ES-I3 (cell line): ENCODE results near the gene PITPNM3.

Source experiments
- H3K36me3 ChIP-seq: 2 replicates; pipeline ENCODE4 v1.6.1; 2013; ENCODE audit warnings: mild to moderate bottlenecking, low read length, control low read depth, moderate library complexity; ENCODE audit not compliant: insufficient read depth
- H3K4me1 ChIP-seq: 2 replicates; pipeline ENCODE4 v1.6.1; 2013; ENCODE audit warnings: mild to moderate bottlenecking, control low read depth, low read length; ENCODE audit not compliant: insufficient read depth
- H3K9ac ChIP-seq: 2 replicates; pipeline ENCODE4 v1.6.1; 2013; ENCODE audit warnings: low read depth, mild to moderate bottlenecking, low read length, moderate library complexity
- H3K9me3 ChIP-seq: 2 replicates; pipeline ENCODE4 v1.6.1; 2013; ENCODE audit warnings: mild to moderate bottlenecking, low read length, moderate library complexity; ENCODE audit not compliant: control insufficient read depth, insufficient read depth

PITPNM3 gene

DNA sequence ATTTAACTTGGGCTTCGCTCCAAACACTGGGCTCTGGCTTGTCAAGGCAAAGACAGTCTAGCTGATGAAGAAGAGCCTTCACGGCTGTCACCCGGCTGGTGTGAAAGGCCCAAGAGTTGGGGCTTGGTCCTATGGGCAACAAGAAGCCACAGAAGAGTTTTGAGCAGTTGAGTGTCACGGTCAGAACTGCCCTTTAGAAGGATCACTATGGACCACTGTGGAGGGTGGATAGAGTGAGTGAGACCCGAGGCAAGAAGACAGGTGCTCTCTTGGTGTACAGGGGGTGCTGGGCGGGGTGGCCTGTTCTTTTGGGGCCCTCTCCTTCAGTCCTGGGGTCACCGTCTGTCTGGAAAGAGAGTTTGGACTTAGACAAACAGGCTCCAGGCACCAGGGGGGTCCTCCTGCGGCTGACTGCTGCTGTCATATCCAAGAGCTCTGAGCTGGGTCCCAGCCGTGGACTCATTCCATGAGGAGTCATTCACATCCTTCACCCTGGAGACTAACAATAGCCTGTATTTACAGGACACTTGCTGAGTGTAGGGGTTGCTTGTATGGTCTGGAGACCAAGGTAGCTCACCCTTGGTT is 109.7 kb downstream of the PITPNM3 start:
- H3K36me3 ChIP-seq = peaks cover 14% of the 10 kb centered on the region
- no peaks in the 10 kb centered on the region for H3K9me3 ChIP-seq
- no peak overlapping the region for H3K9ac ChIP-seq
- H3K4me1 ChIP-seq = peaks cover 3% of the 10 kb centered on the region; the same call in 1 of the 2 replicates

DNA sequence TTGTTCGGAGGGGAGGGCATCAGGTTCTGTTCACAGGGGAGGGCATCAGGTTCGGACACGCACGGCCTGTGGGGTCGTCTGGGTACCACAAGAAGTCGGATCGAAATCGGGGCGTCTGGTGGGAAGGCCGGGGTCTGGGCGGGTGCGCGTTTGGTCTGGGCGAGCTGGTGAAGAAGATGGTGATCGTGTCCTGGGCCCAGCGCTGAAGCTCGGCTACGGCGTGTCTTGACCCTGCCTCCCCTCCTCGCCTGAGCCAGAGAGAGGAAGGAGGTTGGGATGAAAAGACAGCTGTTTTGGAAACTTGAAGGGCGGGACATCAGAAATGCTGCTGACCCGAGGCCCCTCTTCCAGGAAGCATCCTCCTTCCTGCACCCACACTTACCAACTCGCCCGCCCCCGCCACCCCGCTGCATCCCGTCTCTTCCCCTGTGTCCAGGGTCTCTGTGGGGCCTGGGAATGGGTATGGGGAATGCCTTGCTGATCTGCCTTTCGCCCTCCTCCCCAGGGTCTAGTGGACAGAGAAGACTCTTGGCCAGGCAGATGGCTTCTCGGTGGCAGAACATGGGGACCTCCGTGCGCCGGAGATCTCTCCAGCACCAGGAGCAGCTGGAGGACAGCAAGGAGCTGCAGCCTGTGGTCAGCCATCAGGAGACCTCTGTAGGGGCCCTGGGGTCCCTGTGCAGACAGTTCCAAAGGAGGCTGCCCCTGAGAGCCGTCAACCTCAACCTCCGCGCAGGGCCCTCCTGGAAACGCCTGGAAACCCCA is 111.6 kb downstream of the PITPNM3 start:
- H3K36me3 ChIP-seq = peaks cover 13% of the 10 kb centered on the region
- H3K4me1 ChIP-seq = peaks cover 5% of the 10 kb centered on the region
- peak overlapping the region; percentile 81 for H3K9ac ChIP-seq
- no peaks in the 10 kb centered on the region for H3K9me3 ChIP-seq

DNA sequence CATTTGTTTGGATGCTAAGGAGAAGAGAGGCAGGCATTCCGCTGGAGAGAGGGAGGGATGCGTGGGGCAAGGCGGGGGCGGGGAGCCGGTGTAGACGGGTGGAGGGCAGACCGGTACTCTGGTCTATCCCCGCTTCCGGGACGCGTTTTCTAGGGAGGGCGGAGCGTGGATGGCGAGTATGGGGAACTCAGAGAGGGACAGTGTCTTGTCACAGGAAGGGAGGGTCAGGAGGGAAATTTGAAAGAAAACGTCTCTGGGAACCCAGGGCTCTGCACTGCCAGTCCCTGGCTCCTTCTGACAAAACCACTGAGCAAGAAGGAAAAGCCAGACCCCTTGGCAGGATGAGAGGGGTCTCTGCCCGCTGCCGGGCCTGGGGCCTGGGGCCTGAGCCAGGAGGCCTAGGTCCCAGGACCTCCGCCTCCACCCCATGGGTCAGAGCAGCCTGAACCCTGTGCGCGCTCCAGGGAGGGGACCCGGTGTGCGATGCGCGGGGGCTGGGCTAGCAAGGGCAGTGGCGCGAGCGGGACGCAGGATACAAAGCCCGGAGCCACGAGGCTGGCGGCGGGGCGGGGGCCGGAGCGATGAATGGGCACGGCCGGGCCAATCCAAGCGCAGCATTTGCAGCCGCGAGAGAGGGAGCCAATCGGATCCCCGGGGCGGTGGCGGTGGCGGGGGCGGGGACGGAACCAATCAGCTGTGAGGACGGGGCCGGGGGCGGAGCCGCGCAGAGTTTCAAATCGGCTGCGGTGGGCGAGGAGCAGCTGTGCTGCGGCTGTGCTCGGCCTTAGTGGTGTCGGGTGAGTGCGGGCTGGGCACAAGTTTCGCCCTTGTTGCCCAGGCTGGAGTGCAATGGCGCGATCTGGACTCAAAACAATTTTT is 112.4 kb downstream of the PITPNM3 start, which contains the start of gene PIMREG:
Gene PIMREG, plus strand, starts transcription at position 764 of the 879 bp plus-strand sequence. CDS start 656 bp downstream, outside the sequence.
- peaks cover 7% of the 10 kb centered on the region for H3K36me3 ChIP-seq
- H3K9me3 ChIP-seq = peaks cover 3% of the 10 kb centered on the region; the same call in 1 of the 2 replicates
- peak within 1 kb of the TSS; percentile 81 for H3K9ac ChIP-seq
- H3K4me1 ChIP-seq = peaks cover 9% of the 10 kb centered on the region

DNA sequence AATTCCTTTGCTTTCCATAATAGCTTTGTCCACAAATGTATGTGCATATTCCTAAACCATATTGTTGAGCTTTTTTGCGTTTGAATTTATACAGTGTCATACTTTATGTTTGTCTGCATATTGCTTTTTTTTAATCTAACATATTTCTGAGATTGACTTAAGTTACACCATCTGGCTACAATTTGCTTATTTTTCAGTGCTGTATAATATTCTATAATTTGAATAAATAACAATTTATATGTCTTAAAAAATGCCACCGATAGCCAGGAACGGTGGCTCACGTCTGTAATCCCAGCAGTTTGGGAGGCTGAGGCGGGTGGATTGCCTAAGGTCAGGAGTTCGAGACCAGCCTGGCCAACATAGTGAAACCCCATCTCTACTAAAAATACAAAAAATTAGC is 113.6 kb downstream of the PITPNM3 start:
- H3K4me1 ChIP-seq = peaks cover 9% of the 10 kb centered on the region

DNA sequence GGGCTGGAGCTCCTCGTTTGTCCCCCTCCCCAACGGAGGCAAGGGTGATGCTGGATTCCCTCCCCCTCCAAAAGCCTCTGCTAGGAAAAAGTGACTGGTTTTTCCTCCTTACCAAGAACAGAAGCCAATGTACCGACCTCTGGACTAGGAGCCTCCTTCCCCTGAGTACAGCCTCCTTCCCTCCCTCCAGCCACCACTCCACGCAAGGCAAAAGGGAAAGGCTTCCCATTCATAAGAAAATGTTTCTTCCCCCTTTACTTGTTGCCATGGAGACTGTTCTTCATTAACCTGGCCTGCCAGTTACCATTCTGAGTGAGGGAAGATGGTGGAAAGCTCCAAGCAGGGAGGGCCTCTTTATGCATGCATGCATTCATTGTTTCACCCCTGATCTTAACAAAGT is 116.4 kb downstream of the PITPNM3 start:
- Histone ChIP-seq H3K36me3 (no peaks in the 10 kb centered on the region), H3K9me3 (peaks cover 3% of the 10 kb centered on the region; the same call in 1 of the 2 replicates), H3K4me1 (peaks cover 11% of the 10 kb centered on the region; the same call in 1 of the 2 replicates), H3K9ac (no peak overlapping the region)

More for the DNA sequence above, 113.6 kb downstream of the PITPNM3 start:
- no peak overlapping the region for H3K9ac ChIP-seq
- H3K36me3 ChIP-seq = peaks cover 7% of the 10 kb centered on the region
- peaks cover 3% of the 10 kb centered on the region; the same call in 1 of the 2 replicates for H3K9me3 ChIP-seq

DNA sequence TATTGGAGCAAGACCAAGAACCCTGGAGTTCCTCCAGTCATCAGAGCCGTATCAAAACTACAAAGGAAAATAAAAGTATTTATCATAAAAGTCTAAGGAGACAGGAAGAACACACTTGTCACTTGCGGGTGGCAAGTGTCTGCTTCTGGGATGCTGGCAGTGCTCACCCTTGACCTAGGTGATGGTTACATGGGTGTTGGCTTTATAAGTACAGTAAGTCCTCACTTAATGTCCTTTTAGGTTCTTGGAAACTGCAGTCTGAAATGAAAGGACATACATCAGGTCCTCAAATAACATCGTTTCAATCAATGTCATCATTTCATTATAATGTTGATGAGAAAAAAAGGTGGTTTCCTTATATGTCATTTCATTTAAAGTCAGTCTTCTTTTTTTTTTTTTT is 118.4 kb downstream of the PITPNM3 start:
- Histone ChIP-seq H3K4me1 (peaks cover 11% of the 10 kb centered on the region; the same call in 1 of the 2 replicates), H3K9ac (no peak overlapping the region), H3K9me3 (peaks cover 3% of the 10 kb centered on the region; the same call in 1 of the 2 replicates), H3K36me3 (no peaks in the 10 kb centered on the region)

DNA sequence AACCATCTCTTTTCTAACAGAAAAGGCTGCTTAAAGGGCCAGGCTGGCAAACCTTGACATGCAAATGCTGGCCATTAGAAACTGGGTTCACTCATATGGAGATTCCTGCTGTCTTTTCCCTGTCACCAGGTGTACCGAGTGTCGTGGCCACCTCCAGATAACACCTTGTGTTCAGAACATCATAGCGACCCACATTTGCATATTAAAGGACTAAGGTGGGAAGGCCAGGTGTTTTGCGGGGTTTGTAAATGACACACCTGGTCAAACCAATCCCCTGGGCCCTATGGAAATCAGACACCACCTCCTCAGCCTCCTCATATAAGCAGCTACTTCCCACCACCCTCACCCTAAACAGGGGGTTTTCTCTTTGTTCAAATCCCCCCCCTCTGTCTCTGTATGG is 118.9 kb downstream of the PITPNM3 start:
- Histone ChIP-seq H3K9ac (no peak overlapping the region), H3K9me3 (peaks cover 3% of the 10 kb centered on the region; the same call in 1 of the 2 replicates), H3K4me1 (peaks cover 11% of the 10 kb centered on the region; the same call in 1 of the 2 replicates), H3K36me3 (no peaks in the 10 kb centered on the region)

DNA sequence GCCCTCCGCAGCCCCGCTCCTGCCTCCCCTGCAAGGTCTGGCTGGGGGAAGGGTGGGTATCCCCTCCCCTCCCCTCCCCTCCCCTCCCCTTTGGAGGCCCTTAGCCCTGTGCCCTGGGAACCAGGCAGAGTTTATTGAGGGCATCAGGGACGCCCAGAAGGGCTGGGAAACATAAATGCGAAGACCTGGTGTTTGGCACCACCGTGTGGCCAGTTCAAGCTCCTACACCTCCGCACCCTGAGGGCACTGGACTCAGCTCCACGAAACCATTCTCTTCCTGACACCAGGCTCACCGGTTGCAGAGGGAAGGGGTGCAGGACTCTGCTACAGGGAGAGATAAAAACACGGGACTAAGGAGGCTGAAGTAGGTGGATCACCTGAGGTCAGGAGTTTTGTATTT is 120.4 kb downstream of the PITPNM3 start:
- H3K9ac ChIP-seq = no peak overlapping the region
- H3K4me1 ChIP-seq = peaks cover 11% of the 10 kb centered on the region; the same call in 1 of the 2 replicates
- peaks cover 4% of the 10 kb centered on the region; the same call in 1 of the 2 replicates for H3K9me3 ChIP-seq
- H3K36me3 ChIP-seq = no peaks in the 10 kb centered on the region

DNA sequence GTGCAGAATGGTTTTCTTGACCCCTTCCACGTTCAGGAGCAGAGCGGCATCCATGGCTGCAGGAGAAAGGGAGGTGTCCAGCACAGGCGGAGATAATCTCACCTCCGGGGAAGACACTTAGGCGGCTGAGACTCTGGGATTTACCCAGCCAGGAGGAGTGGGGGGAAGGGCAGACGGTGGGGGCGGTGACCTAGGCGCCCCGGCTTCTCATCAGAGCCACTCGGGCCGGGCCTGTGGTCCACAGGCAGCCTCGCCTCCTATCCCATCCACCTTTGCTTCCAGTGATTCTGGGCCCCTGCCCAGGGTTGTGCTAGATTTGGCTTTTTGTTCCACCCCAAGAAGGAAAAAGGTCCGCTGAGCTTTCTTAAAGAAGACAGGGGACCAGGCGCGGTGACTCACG is 121.3 kb downstream of the PITPNM3 start, which contains the start of gene AIPL1:
Gene AIPL1, minus strand, starts transcription at position 71 of the 400 bp plus-strand sequence. Its CDS starts 17 bp downstream, at position 54.
- no peak within 1 kb of the TSS for H3K9ac ChIP-seq
- H3K4me1 ChIP-seq = peaks cover 9% of the 10 kb centered on the region; the same call in 1 of the 2 replicates
- H3K36me3 ChIP-seq = no peaks in the 10 kb centered on the region
- peaks cover 9% of the 10 kb centered on the region; the same call in 1 of the 2 replicates for H3K9me3 ChIP-seq

DNA sequence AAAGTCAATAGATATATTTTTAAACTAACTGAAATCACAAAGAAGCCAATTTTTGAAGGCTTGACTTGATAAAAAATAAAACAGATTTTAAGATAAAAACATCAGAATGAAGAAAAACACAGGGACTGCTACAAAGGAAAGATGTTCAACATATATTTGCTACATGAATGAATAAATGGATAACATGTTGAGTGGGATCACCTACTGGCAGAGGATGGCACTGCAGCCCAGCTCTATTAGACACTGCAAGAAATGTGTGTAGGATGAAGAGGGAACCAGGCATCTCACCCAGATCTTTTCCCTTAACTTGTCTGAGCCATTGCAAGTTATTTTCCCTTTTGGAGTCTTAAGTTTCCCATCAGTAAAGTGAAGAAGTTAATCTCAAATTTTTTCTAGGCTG is 125.6 kb downstream of the PITPNM3 start:
- no peaks in the 10 kb centered on the region for H3K4me1 ChIP-seq
- no peaks in the 10 kb centered on the region for H3K36me3 ChIP-seq
- 0 out of 2 replicates have a peak, but pooled peaks cover 6% of the 10 kb centered on the region for H3K9me3 ChIP-seq
- no peak overlapping the region for H3K9ac ChIP-seq

DNA sequence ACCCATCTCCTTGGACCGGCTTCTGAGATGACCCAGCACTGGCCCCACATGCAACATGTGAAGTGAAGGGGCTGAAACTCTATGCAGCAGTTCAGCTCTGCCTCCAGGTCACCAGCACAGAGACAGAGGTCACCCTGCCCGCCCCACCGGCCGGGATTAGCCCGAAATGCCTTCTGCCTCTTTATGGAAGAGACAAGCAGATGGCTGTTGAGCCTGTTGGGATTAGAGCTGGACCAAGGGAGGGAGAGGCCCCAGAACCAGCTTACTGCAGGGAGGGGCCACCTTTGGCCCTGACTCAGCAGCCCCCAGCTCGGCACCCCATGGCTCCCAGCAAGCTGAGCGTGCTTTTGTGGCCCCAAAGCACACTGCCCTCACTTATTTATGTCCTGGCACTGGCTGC is 127.1 kb downstream of the PITPNM3 start:
- Histone ChIP-seq H3K9me3 (0 out of 2 replicates have a peak, but pooled peaks cover 6% of the 10 kb centered on the region), H3K9ac (no peak overlapping the region), H3K4me1 (no peaks in the 10 kb centered on the region), H3K36me3 (no peaks in the 10 kb centered on the region)

DNA sequence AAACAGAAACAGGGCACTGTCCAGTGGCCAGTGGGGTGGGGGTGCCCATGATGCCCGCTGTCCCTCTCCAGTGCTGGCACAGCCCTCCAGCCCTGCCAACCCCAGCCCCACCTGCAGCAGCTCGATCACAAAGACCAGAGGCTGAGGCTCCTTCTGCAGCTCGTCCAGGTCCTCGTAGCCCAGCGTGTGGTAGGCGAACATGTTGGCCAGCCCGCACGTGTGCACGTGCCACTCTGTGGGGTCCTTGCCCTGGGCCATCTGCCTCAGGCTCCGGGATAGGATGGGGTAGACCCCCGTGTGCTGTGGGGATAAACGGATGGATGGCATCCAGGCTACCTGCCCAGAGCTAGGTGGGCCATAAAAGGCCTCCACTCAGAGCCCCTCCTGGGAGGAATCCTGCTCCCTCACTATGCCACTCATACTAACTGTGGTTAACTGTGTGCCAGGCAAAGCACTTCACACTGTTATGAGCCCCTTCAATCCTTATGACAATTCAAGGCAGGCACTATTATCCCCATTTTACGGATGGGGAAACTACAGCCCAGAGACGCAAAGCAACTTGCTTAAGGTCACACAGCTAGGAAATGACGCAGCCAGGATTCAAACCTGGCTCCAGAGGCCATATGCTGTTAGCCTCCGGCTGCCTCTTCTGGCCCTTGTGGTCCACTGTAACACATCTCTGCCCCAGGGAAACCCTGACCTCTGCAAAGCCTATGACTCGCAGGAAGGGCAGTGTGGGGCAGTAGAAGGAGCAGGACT is 128.0 kb downstream of the PITPNM3 start:
- no peaks in the 10 kb centered on the region for H3K36me3 ChIP-seq
- no peak overlapping the region for H3K9ac ChIP-seq
- H3K9me3 ChIP-seq = 0 out of 2 replicates have a peak, but pooled peaks cover 6% of the 10 kb centered on the region
- no peaks in the 10 kb centered on the region for H3K4me1 ChIP-seq

DNA sequence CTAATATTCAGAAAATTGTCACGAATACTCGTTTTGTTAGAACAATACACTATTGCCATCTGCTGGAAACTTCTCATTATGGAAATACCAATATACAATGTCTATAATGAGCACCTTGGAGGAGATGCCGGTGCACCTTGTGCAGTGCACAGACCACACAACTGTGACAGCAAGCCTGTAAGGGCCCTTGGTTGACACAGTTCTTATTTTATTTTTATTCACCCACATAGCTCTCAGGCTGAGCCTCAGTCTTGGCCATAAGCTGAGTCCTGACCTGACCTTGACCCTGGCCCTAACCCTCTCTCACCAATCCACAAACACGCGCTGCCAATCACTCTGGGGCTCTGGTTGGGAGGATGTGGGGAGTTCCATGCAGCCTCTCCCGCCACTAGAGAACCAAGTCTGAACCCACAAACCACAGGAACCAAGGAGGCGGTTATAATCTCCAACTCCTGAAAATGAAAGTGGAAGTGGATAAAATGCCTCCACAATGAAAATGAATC is 129.0 kb downstream of the PITPNM3 start:
- H3K9ac ChIP-seq = no peak overlapping the region
- H3K4me1 ChIP-seq = no peaks in the 10 kb centered on the region
- 0 out of 2 replicates have a peak, but pooled peaks cover 6% of the 10 kb centered on the region for H3K9me3 ChIP-seq
- H3K36me3 ChIP-seq = no peaks in the 10 kb centered on the region
